ENCODE measurements around the gene APBB1IP.

- TF ChIP-seq CTCF (IDR thresholded peaks at IDR 0.05) (no peak), RAD21 (conservative IDR thresholded peaks at IDR 0.05 in 1 of 2, IDR thresholded peaks at IDR 0.05 in 1 of 2) (no peak), EHMT2 (IDR thresholded peaks at IDR 0.05; ENCODE audit: low read depth) (no peak), POLR2A (IDR thresholded peaks at IDR 0.05; ENCODE audit: low read length) (no peak), SMC3 (IDR thresholded peaks at IDR 0.05) (no peak), NR3C1 (IDR thresholded peaks at IDR 0.05) (no peak), MYC (IDR thresholded peaks at IDR 0.05; ENCODE audit: borderline replicate concordance, low read length) (no peak), CHD2 (IDR thresholded peaks at IDR 0.05; ENCODE audit: low read length, partially characterized antibody) (no peak), RFX5 (IDR thresholded peaks at IDR 0.05) (no peak), MAFK (IDR thresholded peaks at IDR 0.05; ENCODE audit: partially characterized antibody) (no peak), HEYL (CRISPR knock-in tag; IDR thresholded peaks at IDR 0.05) (no peak)
- TF ChIP-seq, protein P1, sequence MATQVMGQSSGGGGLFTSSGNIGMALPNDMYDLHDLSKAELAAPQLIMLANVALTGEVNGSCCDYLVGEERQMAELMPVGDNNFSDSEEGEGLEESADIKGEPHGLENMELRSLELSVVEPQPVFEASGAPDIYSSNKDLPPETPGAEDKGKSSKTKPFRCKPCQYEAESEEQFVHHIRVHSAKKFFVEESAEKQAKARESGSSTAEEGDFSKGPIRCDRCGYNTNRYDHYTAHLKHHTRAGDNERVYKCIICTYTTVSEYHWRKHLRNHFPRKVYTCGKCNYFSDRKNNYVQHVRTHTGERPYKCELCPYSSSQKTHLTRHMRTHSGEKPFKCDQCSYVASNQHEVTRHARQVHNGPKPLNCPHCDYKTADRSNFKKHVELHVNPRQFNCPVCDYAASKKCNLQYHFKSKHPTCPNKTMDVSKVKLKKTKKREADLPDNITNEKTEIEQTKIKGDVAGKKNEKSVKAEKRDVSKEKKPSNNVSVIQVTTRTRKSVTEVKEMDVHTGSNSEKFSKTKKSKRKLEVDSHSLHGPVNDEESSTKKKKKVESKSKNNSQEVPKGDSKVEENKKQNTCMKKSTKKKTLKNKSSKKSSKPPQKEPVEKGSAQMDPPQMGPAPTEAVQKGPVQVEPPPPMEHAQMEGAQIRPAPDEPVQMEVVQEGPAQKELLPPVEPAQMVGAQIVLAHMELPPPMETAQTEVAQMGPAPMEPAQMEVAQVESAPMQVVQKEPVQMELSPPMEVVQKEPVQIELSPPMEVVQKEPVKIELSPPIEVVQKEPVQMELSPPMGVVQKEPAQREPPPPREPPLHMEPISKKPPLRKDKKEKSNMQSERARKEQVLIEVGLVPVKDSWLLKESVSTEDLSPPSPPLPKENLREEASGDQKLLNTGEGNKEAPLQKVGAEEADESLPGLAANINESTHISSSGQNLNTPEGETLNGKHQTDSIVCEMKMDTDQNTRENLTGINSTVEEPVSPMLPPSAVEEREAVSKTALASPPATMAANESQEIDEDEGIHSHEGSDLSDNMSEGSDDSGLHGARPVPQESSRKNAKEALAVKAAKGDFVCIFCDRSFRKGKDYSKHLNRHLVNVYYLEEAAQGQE (IDR thresholded peaks at IDR 0.05): no peak
- TF ChIP-seq, protein P2, sequence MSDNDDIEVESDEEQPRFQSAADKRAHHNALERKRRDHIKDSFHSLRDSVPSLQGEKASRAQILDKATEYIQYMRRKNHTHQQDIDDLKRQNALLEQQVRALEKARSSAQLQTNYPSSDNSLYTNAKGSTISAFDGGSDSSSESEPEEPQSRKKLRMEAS (IDR thresholded peaks at IDR 0.05): no peak
Measured at GRCh38 chr10:26519803-26520202, 81.7 kb downstream of the APBB1IP start.

Data from A549 (cell line).